ENCODE results near the gene LCN6.
"Not testable (repeated sequence)": the region's sequence is repeated elsewhere in the genome, so short reads cannot be mapped to it uniquely, and the experiment has no call there.

DNA sequence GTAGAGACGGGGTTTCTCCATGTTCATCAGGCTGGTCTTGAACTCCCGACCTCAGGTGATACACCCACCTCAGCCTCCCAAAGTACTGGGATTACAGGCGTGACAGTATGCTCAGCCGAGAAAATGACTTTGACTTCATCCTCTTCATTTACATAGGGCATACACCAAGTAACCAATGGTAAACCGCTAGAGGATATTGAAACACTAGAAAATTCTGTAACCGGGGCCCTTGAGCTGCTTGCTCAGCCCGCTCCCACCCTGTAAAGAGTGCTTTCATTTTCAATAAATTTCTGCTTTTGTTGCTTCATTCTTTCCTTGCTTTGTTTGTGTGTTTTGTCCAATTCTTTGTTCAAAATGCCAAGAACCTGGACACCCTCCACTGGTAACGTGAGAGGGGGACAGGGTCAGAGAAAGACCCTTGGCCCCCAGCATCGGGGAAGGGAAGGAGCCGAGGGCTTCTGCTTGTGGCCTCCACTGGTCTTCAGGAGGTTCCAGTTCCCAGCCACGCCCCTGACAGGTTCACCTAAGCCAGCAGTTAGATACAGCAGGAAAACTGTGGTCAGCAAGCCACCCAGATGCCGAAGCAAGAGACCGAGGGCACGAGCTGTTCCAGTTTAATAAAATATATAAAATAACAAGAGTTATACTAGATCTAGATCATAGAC lies 17.6 kb upstream of the LCN6 start:
- TF ChIP-seq, protein P1, sequence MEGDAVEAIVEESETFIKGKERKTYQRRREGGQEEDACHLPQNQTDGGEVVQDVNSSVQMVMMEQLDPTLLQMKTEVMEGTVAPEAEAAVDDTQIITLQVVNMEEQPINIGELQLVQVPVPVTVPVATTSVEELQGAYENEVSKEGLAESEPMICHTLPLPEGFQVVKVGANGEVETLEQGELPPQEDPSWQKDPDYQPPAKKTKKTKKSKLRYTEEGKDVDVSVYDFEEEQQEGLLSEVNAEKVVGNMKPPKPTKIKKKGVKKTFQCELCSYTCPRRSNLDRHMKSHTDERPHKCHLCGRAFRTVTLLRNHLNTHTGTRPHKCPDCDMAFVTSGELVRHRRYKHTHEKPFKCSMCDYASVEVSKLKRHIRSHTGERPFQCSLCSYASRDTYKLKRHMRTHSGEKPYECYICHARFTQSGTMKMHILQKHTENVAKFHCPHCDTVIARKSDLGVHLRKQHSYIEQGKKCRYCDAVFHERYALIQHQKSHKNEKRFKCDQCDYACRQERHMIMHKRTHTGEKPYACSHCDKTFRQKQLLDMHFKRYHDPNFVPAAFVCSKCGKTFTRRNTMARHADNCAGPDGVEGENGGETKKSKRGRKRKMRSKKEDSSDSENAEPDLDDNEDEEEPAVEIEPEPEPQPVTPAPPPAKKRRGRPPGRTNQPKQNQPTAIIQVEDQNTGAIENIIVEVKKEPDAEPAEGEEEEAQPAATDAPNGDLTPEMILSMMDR (IDR thresholded peaks at IDR 0.05) = not testable (repeated sequence)
- not testable (repeated sequence) for TF ChIP-seq POLR2A (IDR thresholded peaks at IDR 0.05)

All from right lobe of liver (tissue), 4 donors.